HG02884 (cell line): Measurements from ENCODE around the gene PGA5.
"Not testable (repeated sequence)": the region's sequence is repeated elsewhere in the genome, so short reads cannot be mapped to it uniquely, and the experiment has no call there.

ENCODE experiments used
- ATAC-seq: cut with Tn5 transposase; IDR thresholded peaks from one replicate; pipeline ENCODE4 v1.9.1; 2021; ENCODE audit warnings: mild to moderate bottlenecking, moderate library complexity; ENCODE audit not compliant: unreplicated experiment

Gene PGA5

GRCh38 chr11:61240875-61241274 is at the start of gene PGA5:
Gene PGA5, plus strand, starts transcription at chr11:61241175. Its CDS starts 52 bp downstream, at chr11:61241227.
- ATAC-seq, result not testable (repeated sequence)

GRCh38 chr11:61193596-61193995 is 47.4 kb upstream of the PGA5 start:
- ATAC-seq, result no peak

GRCh38 chr11:61194169-61194671 is 46.8 kb upstream of the PGA5 start:
- no peak for ATAC-seq

- no peak for ATAC-seq
Observed at GRCh38 chr11:61194981-61195695, 45.8 kb upstream of the PGA5 start.

- ATAC-seq, result no peak
Observed at GRCh38 chr11:61195719-61196118, 45.3 kb upstream of the PGA5 start.

- no peak for ATAC-seq
Observed at GRCh38 chr11:61198361-61198760, 42.6 kb upstream of the PGA5 start.

GRCh38 chr11:61198948-61199523 is 41.9 kb upstream of the PGA5 start:
- no peak for ATAC-seq

- ATAC-seq, result no peak
Observed at GRCh38 chr11:61201476-61201875, 39.5 kb upstream of the PGA5 start.

- ATAC-seq, result not testable (repeated sequence)
Observed at GRCh38 chr11:61202950-61203746, 37.8 kb upstream of the PGA5 start, which contains the start of gene PGA3. Gene PGA3, plus strand, starts transcription at chr11:61203515. Its CDS starts 50 bp downstream, at chr11:61203565.

- not testable (repeated sequence) for ATAC-seq
Observed at GRCh38 chr11:61203873-61204272, 37.1 kb upstream of the PGA5 start.

- ATAC-seq, result not testable (repeated sequence)
Observed at GRCh38 chr11:61204502-61205059, 36.4 kb upstream of the PGA5 start.

GRCh38 chr11:61207636-61208310 is 33.2 kb upstream of the PGA5 start:
- not testable (repeated sequence) for ATAC-seq

GRCh38 chr11:61210629-61211028 is 30.3 kb upstream of the PGA5 start:
- ATAC-seq, result not testable (repeated sequence)

GRCh38 chr11:61211327-61211952 is 29.5 kb upstream of the PGA5 start:
- not testable (repeated sequence) for ATAC-seq

GRCh38 chr11:61212202-61212601 is 28.8 kb upstream of the PGA5 start:
- not testable (repeated sequence) for ATAC-seq

- not testable (repeated sequence) for ATAC-seq
Observed at GRCh38 chr11:61213711-61214324, 27.2 kb upstream of the PGA5 start.

GRCh38 chr11:61218306-61218705 is 22.7 kb upstream of the PGA5 start:
- ATAC-seq, result not testable (repeated sequence)

- not testable (repeated sequence) for ATAC-seq
Observed at GRCh38 chr11:61219016-61219415, 22.0 kb upstream of the PGA5 start.

- ATAC-seq, result not testable (repeated sequence)
Observed at GRCh38 chr11:61222047-61222446, 18.9 kb upstream of the PGA5 start, which contains the start of gene PGA4. Gene PGA4, plus strand, starts transcription at chr11:61222347. Its CDS starts 54 bp downstream, at chr11:61222401.
